IMR-90 (cell line): ENCODE results near the gene ZNF593. TPM values are rescaled to one million over a fixed set of nuclear protein-coding genes. Genes with fewer than 3 reads are reported as not detected.

ENCODE experiments used
- ATAC-seq: fragments of 200-7000 bp; cut with Tn5 transposase; 2 replicates; pipeline ENCODE4 v1.9.1; 2020; ENCODE audit warnings: low read depth, mild to moderate bottlenecking, moderate library complexity
- BruUV-seq: library from RNA; stranded (reverse); fragments of 400-500 nt; replicated peaks from 2 replicates; lab custom pipeline; 2021; lab: Mats Ljungman, UMichigan
- CTCF ChIA-PET: fragments of 300-600 bp; formaldehyde crosslinking; extraction: SDS; loops from one replicate; lab custom pipeline; 2021; ENCODE audit warnings: antibody characterized with exemption; lab: Yijun Ruan, JAX
- POLR2A ChIA-PET: fragments of 300-600 bp; sonication (Branson Sonifier 250); formaldehyde crosslinking; loops from one replicate; lab custom pipeline; 2022; ENCODE audit warnings: antibody characterized with exemption; ENCODE audit not compliant: unreplicated experiment; lab: Charles Lee
- DNase-seq: peaks from one replicate; pipeline ENCODE4 v3.0.0; 2013
- H2AFZ ChIP-seq: replicated peaks from 2 replicates; pipeline ENCODE3; 2013; ENCODE audit warnings: low read length, mild to moderate bottlenecking; ENCODE audit not compliant: poor library complexity
- H2AK5ac ChIP-seq: 2 replicates; pipeline ENCODE4 v1.6.1; 2013; ENCODE audit warnings: low read depth, low read length, inconsistent platforms
- H2AK9ac ChIP-seq: replicated peaks from 2 replicates; pipeline ENCODE3; 2013; ENCODE audit warnings: mild to moderate bottlenecking, low read depth, low read length, moderate library complexity; ENCODE audit not compliant: poor library complexity
- H2BK120ac ChIP-seq: 2 replicates; pipeline ENCODE4 v1.6.1; 2013; ENCODE audit warnings: low read depth, low read length, inconsistent platforms
- H2BK15ac ChIP-seq: 3 replicates; pipeline ENCODE4 v1.6.1; 2013; ENCODE audit warnings: low read depth, low read length, inconsistent platforms
- H2BK20ac ChIP-seq: 2 replicates; pipeline ENCODE4 v1.6.1; 2013; ENCODE audit warnings: low read depth, mild to moderate bottlenecking, inconsistent platforms, low read length, moderate library complexity
- H2BK5ac ChIP-seq: 2 replicates; pipeline ENCODE4 v1.6.1; 2013; ENCODE audit warnings: mild to moderate bottlenecking, low read depth, low read length, inconsistent platforms; ENCODE audit not compliant: poor library complexity, severe bottlenecking
- H3K14ac ChIP-seq: replicated peaks from 2 replicates; pipeline ENCODE4 v1.6.1; 2013; ENCODE audit warnings: low read depth, low read length, inconsistent platforms
- H3K18ac ChIP-seq: 2 replicates; pipeline ENCODE4 v1.6.1; 2013; ENCODE audit warnings: low read depth, low read length, control low read depth
- H3K23ac ChIP-seq: 2 replicates; pipeline ENCODE4 v1.6.1; 2013; ENCODE audit warnings: low read depth, low read length, inconsistent platforms
- H3K27ac ChIP-seq: 2 replicates; pipeline ENCODE4 v1.5.1; 2013; ENCODE audit warnings: mild to moderate bottlenecking, control low read depth, low read length; ENCODE audit not compliant: insufficient read depth
- H3K27me3 ChIP-seq: 2 replicates; pipeline ENCODE4 v1.6.1; 2013; ENCODE audit warnings: low read length; ENCODE audit not compliant: control insufficient read depth, insufficient read depth
- H3K36me3 ChIP-seq: 2 replicates; pipeline ENCODE4 v1.6.1; 2013; ENCODE audit warnings: low read length, mixed read lengths; ENCODE audit not compliant: control insufficient read depth, insufficient read depth
- H3K4ac ChIP-seq: 2 replicates; pipeline ENCODE4 v1.6.1; 2013; ENCODE audit warnings: low read depth, low read length, inconsistent platforms
- H3K4me1 ChIP-seq: 2 replicates; pipeline ENCODE4 v1.6.1; 2013; ENCODE audit warnings: low read length, mixed read lengths; ENCODE audit not compliant: control insufficient read depth, insufficient read depth
- H3K4me2 ChIP-seq: 2 replicates; pipeline ENCODE4 v1.6.1; 2013; ENCODE audit warnings: low read depth, mild to moderate bottlenecking, control low read depth, low read length, moderate library complexity
- H3K4me3 ChIP-seq: 2 replicates; pipeline ENCODE4 v1.5.1; 2013; ENCODE audit warnings: low read depth, mild to moderate bottlenecking, control low read depth, low read length, moderate library complexity; ENCODE audit not compliant: insufficient read depth
- H3K56ac ChIP-seq: 2 replicates; pipeline ENCODE4 v1.6.1; 2013; ENCODE audit warnings: low read length, inconsistent platforms; ENCODE audit not compliant: insufficient read depth; ENCODE audit errors: extremely low read depth
- H3K79me1 ChIP-seq, 2 experiments: 2 replicates each; pipeline ENCODE4 v1.6.1; 2013; ENCODE audit warnings: low read length in 2 of 2, inconsistent platforms in 1 of 2, low read depth in 1 of 2
- H3K9ac ChIP-seq: 2 replicates; pipeline ENCODE4 v1.6.1; 2013; ENCODE audit warnings: low read depth, low read length, control low read depth
- H3K9me1 ChIP-seq: 2 replicates; pipeline ENCODE4 v1.6.1; 2013; ENCODE audit warnings: low read length, inconsistent platforms; ENCODE audit not compliant: insufficient read depth
- H3K9me3 ChIP-seq: 2 replicates; pipeline ENCODE4 v1.6.1; 2013; ENCODE audit warnings: low read length; ENCODE audit not compliant: control insufficient read depth, insufficient read depth
- H4K20me1 ChIP-seq: 2 replicates; pipeline ENCODE4 v1.6.1; 2013; ENCODE audit warnings: low read length, inconsistent platforms; ENCODE audit not compliant: insufficient read depth
- H4K5ac ChIP-seq: 2 replicates; pipeline ENCODE4 v1.6.1; 2013; ENCODE audit warnings: mild to moderate bottlenecking, low read depth, low read length, control low read depth
- H4K8ac ChIP-seq, 2 experiments: 2 replicates each; pipeline ENCODE4 v1.6.1; 2013; ENCODE audit warnings: low read depth in 2 of 2, low read length in 2 of 2, control low read depth in 1 of 2, inconsistent platforms in 1 of 2
- H4K91ac ChIP-seq: 2 replicates; pipeline ENCODE4 v1.6.1; 2013; ENCODE audit warnings: low read depth, low read length, inconsistent platforms; ENCODE audit not compliant: insufficient read depth
- BHLHE40 ChIP-seq: fragments of 150-350 bp; IDR thresholded peaks from 2 replicates; pipeline ENCODE4 v1.6.1; 2016; ENCODE audit warnings: mild to moderate bottlenecking, low read depth, low read length
- CHD1 ChIP-seq: IDR thresholded peaks from 2 replicates; pipeline ENCODE4 v1.6.1; 2012; ENCODE audit warnings: low read depth, low read length, improper control_type of control experiment
- FOS ChIP-seq: fragments of 150-350 bp; IDR thresholded peaks from 2 replicates; pipeline ENCODE4 v1.6.1; 2016; ENCODE audit warnings: low read depth, low read length
- MAFK ChIP-seq: IDR thresholded peaks from 2 replicates; pipeline ENCODE4 v1.6.1; 2012; ENCODE audit warnings: low read depth, low read length, improper control_type of control experiment
- MAZ ChIP-seq: IDR thresholded peaks from 2 replicates; pipeline ENCODE4 v1.6.1; 2012; ENCODE audit warnings: low read depth, mild to moderate bottlenecking, low read length, improper control_type of control experiment, moderate library complexity, borderline replicate concordance
- MXI1 ChIP-seq: IDR thresholded peaks from 2 replicates; pipeline ENCODE4 v1.6.1; 2012; ENCODE audit warnings: low read depth, mild to moderate bottlenecking, low read length, moderate library complexity, borderline replicate concordance
- NFE2L2 ChIP-seq: fragments of 150-350 bp; IDR thresholded peaks from 2 replicates; pipeline ENCODE4 v1.6.1; 2016; ENCODE audit warnings: low read depth, mild to moderate bottlenecking, low read length
- POLR2A ChIP-seq: IDR thresholded peaks from 2 replicates; pipeline ENCODE4 v1.6.1; 2012; ENCODE audit warnings: mild to moderate bottlenecking, low read depth, low read length
- RAD21 ChIP-seq: IDR thresholded peaks from 2 replicates; pipeline ENCODE4 v1.6.1; 2012; ENCODE audit warnings: low read length, improper control_type of control experiment
- RCOR1 ChIP-seq: IDR thresholded peaks from 2 replicates; pipeline ENCODE4 v1.6.1; 2012; ENCODE audit warnings: mild to moderate bottlenecking, low read length, improper control_type of control experiment; ENCODE audit not compliant: insufficient replicate concordance
- RFX5 ChIP-seq: IDR thresholded peaks from 2 replicates; pipeline ENCODE4 v1.8.0; 2012; ENCODE audit warnings: low read depth, mild to moderate bottlenecking, low read length, moderate library complexity
- SMC3 ChIP-seq: fragments of 150-350 bp; IDR thresholded peaks from 2 replicates; pipeline ENCODE4 v1.6.1; 2016; ENCODE audit warnings: low read depth, mild to moderate bottlenecking, antibody characterized with exemption, low read length, moderate library complexity
- WGBS, 2 experiments: methylation state at CpG; one replicate each; pipeline versions ENCODE4 v1.1.5 to v1.1.7; 2013; ENCODE audit warnings: missing lambda C conversion rate in 2 of 2; ENCODE audit not compliant: insufficient read length in 1 of 2; ENCODE audit errors: extremely low coverage in 2 of 2; 5-methylcytosine and 5-hydroxymethylcytosine counted together
- dilution Hi-C: fragments of 300-500 bp; cut with HindIII; formaldehyde crosslinking; loops from one replicate; pipeline ENCODE4 v1.14.3; 2018; ENCODE audit warnings: low sequenced_read_pairs; ENCODE audit not compliant: unreplicated experiment
- in situ Hi-C: fragments of 300-500 bp; cut with MboI; formaldehyde crosslinking; loops from 3 replicates; pipeline ENCODE4 v1.14.3; 2019; ENCODE audit warnings: low sequenced_read_pairs, inconsistent platforms, mixed read lengths
- intact Hi-C: fragments of 100-400 bp; cut with micrococcal nuclease; formaldehyde crosslinking; loops from 2 replicates; pipeline ENCODE4 v1.10.0; 2022
- polyA plus RNA-seq, 3 experiments: library from polyadenylated mRNA; depleted of rRNA; stranded (reverse); fragments of >200 nt; gene quantifications; 2 replicates each; pipeline ENCODE4 v1.2.3, GENCODE V29; 2012; ENCODE audit warnings: low replicate concordance in 1 of 3
- total RNA-seq: library from RNA; depleted of rRNA; stranded (reverse); fragments of >200 nt; gene quantifications from 2 replicates; pipeline ENCODE4 v1.2.3, GENCODE V29; 2012
- TF ChIP-seq, protein P1 (sequence below): fragments of 150-350 bp; IDR thresholded peaks from 2 replicates; pipeline ENCODE4 v1.6.1; 2016; ENCODE audit warnings: low read depth, mild to moderate bottlenecking, low read length, moderate library complexity, borderline replicate concordance
- TF ChIP-seq, protein P2 (sequence below): fragments of 150-350 bp; IDR thresholded peaks from 2 replicates; pipeline ENCODE4 v1.6.1; 2017; ENCODE audit warnings: mild to moderate bottlenecking, antibody characterized with exemption, low read length, low read depth
- TF ChIP-seq, protein P3 (sequence below): conservative IDR thresholded peaks from 2 replicates; pipeline ENCODE4 v1.5.1; 2012; ENCODE audit warnings: mild to moderate bottlenecking, low read depth, low read length, improper control_type of control experiment

ZNF593 gene
- total and polyA plus RNA-seq, 2 of the 4 experiments (the other 2 are of a cell fraction): 22.2 to 57.7 TPM

DNA sequence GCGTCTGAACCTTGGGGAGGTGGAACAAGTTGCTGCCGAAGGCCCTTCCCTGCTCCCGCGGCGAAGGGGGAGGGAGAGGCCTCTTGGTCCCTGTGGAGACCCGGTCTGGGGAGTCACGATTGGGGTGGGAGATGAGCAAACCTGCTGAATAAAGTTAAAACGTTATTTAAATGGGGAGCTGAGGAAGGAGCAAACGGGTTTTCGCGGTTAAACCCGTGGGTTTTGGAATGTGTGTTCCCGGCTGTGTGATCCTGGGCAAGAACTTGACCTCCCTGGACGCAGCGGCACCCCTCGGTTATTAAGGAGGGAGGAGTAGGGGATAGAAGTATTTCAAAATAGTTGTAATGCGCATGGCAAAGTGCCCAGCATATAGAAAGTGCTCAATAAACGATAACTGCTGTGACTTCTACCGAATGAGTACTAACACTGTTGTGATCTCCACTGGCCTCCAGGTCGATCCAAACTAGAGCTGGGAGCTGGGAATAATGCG is 7.4 kb upstream of the ZNF593 start:
- dilution Hi-C loops: no loop called here
- no peaks in the 10 kb centered on the region for H3K36me3 ChIP-seq
- no peak overlapping the region for H2BK15ac ChIP-seq
- H2BK120ac ChIP-seq: no peak overlapping the region
- intact Hi-C loops: no loop called here
- peaks cover 4% of the 10 kb centered on the region for H3K4me1 ChIP-seq
- DNase-seq: no peak
- H3K18ac ChIP-seq: no peak overlapping the region
- CTCF ChIA-PET: interaction anchor here (0.6 kb wide), 1 partner anchor 8 kb away, joined by 6 read pairs; no protein-coding TSS in a partner anchor
- ATAC-seq: no peak
- H3K14ac ChIP-seq: no peak overlapping the region
- H2AK5ac ChIP-seq: no peak overlapping the region
- H3K9me1 ChIP-seq: no peaks in the 10 kb centered on the region
- no peak overlapping the region for H3K56ac ChIP-seq
- 50% methylated on average over 13 of the region's 21 CpGs; no CpG with 5 or more reads in 1 of the 2 experiments for WGBS, 2 experiments
- no peak overlapping the region for H2BK5ac ChIP-seq
- in situ Hi-C loops: no loop called here
- no TSS peak for BruUV-seq
- H2AFZ ChIP-seq: peak overlapping the region; percentile 89
- H4K8ac ChIP-seq: no peak overlapping the region
- peak overlapping the region; percentile 78 for H3K4me2 ChIP-seq
- H3K27ac ChIP-seq: no peak overlapping the region
- no peak overlapping the region for H3K4ac ChIP-seq
- no peaks in the 10 kb centered on the region for H3K9me3 ChIP-seq
- H3K23ac ChIP-seq: no peak overlapping the region
- H3K4me3 ChIP-seq: peak overlapping the region; percentile 30
- no peak overlapping the region for H2BK20ac ChIP-seq
- H4K20me1 ChIP-seq: no peaks in the 10 kb centered on the region
- H3K9ac ChIP-seq: no peak overlapping the region
- H3K79me1 ChIP-seq: no peaks in the 10 kb centered on the region
- POLR2A ChIA-PET: no interaction called here
- H4K5ac ChIP-seq: no peak overlapping the region
- H3K27me3 ChIP-seq: peaks cover 29% of the 10 kb centered on the region; the same call in 1 of the 2 replicates
- TF ChIP-seq RCOR1: no peak
- TF ChIP-seq FOS: no peak
- TF ChIP-seq RFX5: no peak
- no peak for TF ChIP-seq RAD21
- TF ChIP-seq CHD1: no peak
- TF ChIP-seq, protein P1, sequence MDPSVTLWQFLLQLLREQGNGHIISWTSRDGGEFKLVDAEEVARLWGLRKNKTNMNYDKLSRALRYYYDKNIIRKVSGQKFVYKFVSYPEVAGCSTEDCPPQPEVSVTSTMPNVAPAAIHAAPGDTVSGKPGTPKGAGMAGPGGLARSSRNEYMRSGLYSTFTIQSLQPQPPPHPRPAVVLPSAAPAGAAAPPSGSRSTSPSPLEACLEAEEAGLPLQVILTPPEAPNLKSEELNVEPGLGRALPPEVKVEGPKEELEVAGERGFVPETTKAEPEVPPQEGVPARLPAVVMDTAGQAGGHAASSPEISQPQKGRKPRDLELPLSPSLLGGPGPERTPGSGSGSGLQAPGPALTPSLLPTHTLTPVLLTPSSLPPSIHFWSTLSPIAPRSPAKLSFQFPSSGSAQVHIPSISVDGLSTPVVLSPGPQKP: no peak
- TF ChIP-seq, protein P2, sequence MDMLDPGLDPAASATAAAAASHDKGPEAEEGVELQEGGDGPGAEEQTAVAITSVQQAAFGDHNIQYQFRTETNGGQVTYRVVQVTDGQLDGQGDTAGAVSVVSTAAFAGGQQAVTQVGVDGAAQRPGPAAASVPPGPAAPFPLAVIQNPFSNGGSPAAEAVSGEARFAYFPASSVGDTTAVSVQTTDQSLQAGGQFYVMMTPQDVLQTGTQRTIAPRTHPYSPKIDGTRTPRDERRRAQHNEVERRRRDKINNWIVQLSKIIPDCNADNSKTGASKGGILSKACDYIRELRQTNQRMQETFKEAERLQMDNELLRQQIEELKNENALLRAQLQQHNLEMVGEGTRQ: no peak
- TF ChIP-seq MXI1: no peak
- no peak for TF ChIP-seq NFE2L2
- no peak for TF ChIP-seq MAFK
- TF ChIP-seq BHLHE40: no peak
- TF ChIP-seq, protein P3, sequence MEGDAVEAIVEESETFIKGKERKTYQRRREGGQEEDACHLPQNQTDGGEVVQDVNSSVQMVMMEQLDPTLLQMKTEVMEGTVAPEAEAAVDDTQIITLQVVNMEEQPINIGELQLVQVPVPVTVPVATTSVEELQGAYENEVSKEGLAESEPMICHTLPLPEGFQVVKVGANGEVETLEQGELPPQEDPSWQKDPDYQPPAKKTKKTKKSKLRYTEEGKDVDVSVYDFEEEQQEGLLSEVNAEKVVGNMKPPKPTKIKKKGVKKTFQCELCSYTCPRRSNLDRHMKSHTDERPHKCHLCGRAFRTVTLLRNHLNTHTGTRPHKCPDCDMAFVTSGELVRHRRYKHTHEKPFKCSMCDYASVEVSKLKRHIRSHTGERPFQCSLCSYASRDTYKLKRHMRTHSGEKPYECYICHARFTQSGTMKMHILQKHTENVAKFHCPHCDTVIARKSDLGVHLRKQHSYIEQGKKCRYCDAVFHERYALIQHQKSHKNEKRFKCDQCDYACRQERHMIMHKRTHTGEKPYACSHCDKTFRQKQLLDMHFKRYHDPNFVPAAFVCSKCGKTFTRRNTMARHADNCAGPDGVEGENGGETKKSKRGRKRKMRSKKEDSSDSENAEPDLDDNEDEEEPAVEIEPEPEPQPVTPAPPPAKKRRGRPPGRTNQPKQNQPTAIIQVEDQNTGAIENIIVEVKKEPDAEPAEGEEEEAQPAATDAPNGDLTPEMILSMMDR: no peak
- no peak for TF ChIP-seq SMC3
- no peak for TF ChIP-seq POLR2A
- TF ChIP-seq MAZ: no peak
- no peak overlapping the region for H4K91ac ChIP-seq
- H2AK9ac ChIP-seq: peak overlapping the region; percentile 58
